MM.1S (cell line): ENCODE measurements around the gene MST1.
"Not testable (repeated sequence)": the region's sequence is repeated elsewhere in the genome, so short reads cannot be mapped to it uniquely, and the experiment has no call there.

ENCODE experiments used
- CTCF ChIP-seq: fragments of 300-600 bp; sonication (generic); IDR thresholded peaks from 2 replicates; pipeline ENCODE4 v1.5.1; 2016; ENCODE audit warnings: antibody characterized with exemption, low read length, mixed read lengths
- EZH2 ChIP-seq: fragments of 300-600 bp; sonication (generic); optimal IDR thresholded peaks from 2 replicates; pipeline ENCODE3; 2017; ENCODE audit warnings: low read depth, mild to moderate bottlenecking, antibody characterized with exemption, low read length, mixed read lengths
- EZH2phosphoT487 ChIP-seq: fragments of 300-600 bp; sonication (generic); IDR thresholded peaks from 2 replicates; pipeline ENCODE4 v1.6.1; 2018; ENCODE audit warnings: antibody characterized with exemption, low read length

DNA sequence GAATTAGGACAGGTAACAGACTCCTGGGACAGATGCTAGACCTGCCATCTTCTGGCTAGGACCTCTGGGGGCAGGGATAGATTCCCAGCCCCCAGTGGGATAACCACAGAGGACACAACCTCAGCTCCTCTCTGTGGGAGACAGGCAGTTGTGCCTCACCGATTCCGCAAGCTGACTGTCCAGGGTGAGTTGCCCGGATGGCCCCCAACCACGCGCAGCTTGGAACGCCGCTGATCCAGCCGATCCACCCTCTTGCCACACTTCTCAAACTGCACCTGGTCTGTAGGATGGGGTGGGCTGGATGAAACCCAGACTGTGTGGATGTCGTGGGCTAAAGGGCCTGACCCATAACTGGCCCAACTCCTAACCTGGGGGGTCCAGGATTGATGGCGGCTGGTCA, 4.2 kb downstream of the MST1 start:
- TF ChIP-seq CTCF, EZH2phosphoT487, EZH2: not testable (repeated sequence)
